Breast epithelium (tissue), 3 donors: ENCODE data around the gene RABEP2.
"Not testable (repeated sequence)": the region's sequence is repeated elsewhere in the genome, so short reads cannot be mapped to it uniquely, and the experiment has no call there.

Experiments
- CTCF ChIP-seq, 3 donors: fragments of 450-650 bp; IDR thresholded peaks; one replicate each; pipeline ENCODE4 v1.5.1; 2016 to 2017; ENCODE audit warnings: antibody characterized with exemption in 3 of 3, mild to moderate bottlenecking in 3 of 3, moderate library complexity in 3 of 3
- POLR2A ChIP-seq: fragments of 450-650 bp; IDR thresholded peaks from one replicate; pipeline ENCODE4 v1.6.1; 2016; ENCODE audit warnings: antibody characterized with exemption, mild to moderate bottlenecking, moderate library complexity
- POLR2AphosphoS5 ChIP-seq, 3 donors: sonication (generic); formaldehyde crosslinking; IDR thresholded peaks; one replicate each; pipeline ENCODE4 v1.6.1; 2017; ENCODE audit warnings: antibody characterized with exemption in 3 of 3

- TF ChIP-seq CTCF (IDR thresholded peaks at IDR 0.05); POLR2A; POLR2AphosphoS5 (IDR thresholded peaks at IDR 0.05): not testable (repeated sequence)
These were observed 34.7 kb downstream of the RABEP2 start for GRCh38 chr16:28890355-28890754.
